ENCODE results near the gene NANOS3. TPM values are rescaled to one million over a fixed set of nuclear protein-coding genes. Genes with fewer than 3 reads are reported as not detected.

NANOS3 gene
- total RNA-seq, 1 donor from 2014 or later: not detected

GRCh38 chr19:13882419-13882795 lies 5.5 kb downstream of the NANOS3 start:
- Histone ChIP-seq H3K27ac (no peak overlapping the region), H3K36me3 (no peaks in the 10 kb centered on the region), H3K9ac (no peak overlapping the region), H3K4me3 (no peak overlapping the region), H3K9me3 (ENCODE audit: low read depth) (no peaks in the 10 kb centered on the region), H3F3A (ENCODE audit: low read depth) (peaks cover 7% of the 10 kb centered on the region), H2AFZ (replicated peaks) (no peak overlapping the region), H3K79me2 (ENCODE audit: low read depth) (no peaks in the 10 kb centered on the region), H3K27me3 (peaks cover 22% of the 10 kb centered on the region), H3K4me1 (peaks cover 18% of the 10 kb centered on the region), H3K4me2 (no peak overlapping the region), H4K20me1 (ENCODE audit: low read depth) (no peaks in the 10 kb centered on the region)
- Mint-ChIP-seq H3K4me3 (no peak overlapping the region), H3K9me3 (no peaks in the 10 kb centered on the region), H3K27ac (peak overlapping the region; percentile 81), H3K4me1 (peaks cover 30% of the 10 kb centered on the region), H3K36me3 (no peaks in the 10 kb centered on the region), H3K27me3 (ENCODE audit: insufficient read depth, low read depth) (peaks cover 8% of the 10 kb centered on the region)
- TF ChIP-seq EZH2phosphoT487 (IDR thresholded peaks at IDR 0.05): no peak
- no peak for DNase-seq (ENCODE audit: low spot score)

- Mint-ChIP-seq H3K4me3 (no peak overlapping the region), H3K27me3 (ENCODE audit: insufficient read depth, low read depth) (peaks cover 8% of the 10 kb centered on the region), H3K4me1 (peaks cover 30% of the 10 kb centered on the region), H3K27ac (no peak overlapping the region), H3K9me3 (no peaks in the 10 kb centered on the region), H3K36me3 (no peaks in the 10 kb centered on the region)
- H3K9me3 ChIP-seq (ENCODE audit: low read depth): no peaks in the 10 kb centered on the region
- H3K79me2 ChIP-seq (ENCODE audit: low read depth): no peaks in the 10 kb centered on the region
- peaks cover 7% of the 10 kb centered on the region for H3F3A ChIP-seq (ENCODE audit: low read depth)
- no peaks in the 10 kb centered on the region for H3K36me3 ChIP-seq
- TF ChIP-seq EZH2 (IDR thresholded peaks at IDR 0.05) (no peak), EZH2phosphoT487 (IDR thresholded peaks at IDR 0.05) (no peak), CTCF (IDR thresholded peaks at IDR 0.05) (no peak)
- peaks cover 18% of the 10 kb centered on the region for H3K4me1 ChIP-seq
- H3K9ac ChIP-seq: no peak overlapping the region
- H3K4me2 ChIP-seq: no peak overlapping the region
- H3K27me3 ChIP-seq: peaks cover 18% of the 10 kb centered on the region
- no peak overlapping the region for H3K4me3 ChIP-seq
- DNase-seq (ENCODE audit: low spot score): no peak
- H3K27ac ChIP-seq: no peak overlapping the region
- no peak overlapping the region for H2AFZ ChIP-seq (replicated peaks)
- H4K20me1 ChIP-seq (ENCODE audit: low read depth): no peaks in the 10 kb centered on the region
Measured at GRCh38 chr19:13882836-13883235, 5.9 kb downstream of the NANOS3 start.

- Histone ChIP-seq H3K27me3 (peaks cover 10% of the 10 kb centered on the region), H2AFZ (replicated peaks) (no peak overlapping the region), H4K20me1 (ENCODE audit: low read depth) (no peaks in the 10 kb centered on the region), H3K4me2 (no peak overlapping the region), H3F3A (ENCODE audit: low read depth) (peaks cover 7% of the 10 kb centered on the region), H3K79me2 (ENCODE audit: low read depth) (no peaks in the 10 kb centered on the region), H3K9ac (no peak overlapping the region), H3K27ac (no peak overlapping the region), H3K4me3 (no peak overlapping the region), H3K36me3 (no peaks in the 10 kb centered on the region), H3K4me1 (peaks cover 18% of the 10 kb centered on the region), H3K9me3 (ENCODE audit: low read depth) (no peaks in the 10 kb centered on the region)
- TF ChIP-seq EZH2 (IDR thresholded peaks at IDR 0.05) (no peak), EZH2phosphoT487 (IDR thresholded peaks at IDR 0.05) (no peak), CTCF (IDR thresholded peaks at IDR 0.05) (peak; percentile 30)
- H3K9me3 Mint-ChIP-seq: no peaks in the 10 kb centered on the region
- H3K27ac Mint-ChIP-seq: peak overlapping the region; percentile 46
- DNase-seq (ENCODE audit: low spot score): no peak
- peaks cover 6% of the 10 kb centered on the region for H3K27me3 Mint-ChIP-seq (ENCODE audit: insufficient read depth, low read depth)
- peak overlapping the region; percentile 72 for H3K4me3 Mint-ChIP-seq
- H3K36me3 Mint-ChIP-seq: no peaks in the 10 kb centered on the region
- peaks cover 30% of the 10 kb centered on the region for H3K4me1 Mint-ChIP-seq
Measured at GRCh38 chr19:13883516-13884064, 6.7 kb downstream of the NANOS3 start.

- H3K36me3 ChIP-seq: no peaks in the 10 kb centered on the region
- H3K79me2 ChIP-seq (ENCODE audit: low read depth): no peaks in the 10 kb centered on the region
- no peak overlapping the region for H2AFZ ChIP-seq (replicated peaks)
- H3K4me3 Mint-ChIP-seq: no peak overlapping the region
- no peak overlapping the region for H3K4me3 ChIP-seq
- no peak overlapping the region for H3K27ac ChIP-seq
- H3K9ac ChIP-seq: no peak overlapping the region
- H3K27me3 Mint-ChIP-seq (ENCODE audit: insufficient read depth, low read depth): peaks cover 4% of the 10 kb centered on the region
- no peak for DNase-seq (ENCODE audit: low spot score)
- no peaks in the 10 kb centered on the region for H3K9me3 Mint-ChIP-seq
- peaks cover 7% of the 10 kb centered on the region for H3F3A ChIP-seq (ENCODE audit: low read depth)
- peaks cover 18% of the 10 kb centered on the region for H3K4me1 ChIP-seq
- H3K4me1 Mint-ChIP-seq: peaks cover 27% of the 10 kb centered on the region
- H4K20me1 ChIP-seq (ENCODE audit: low read depth): no peaks in the 10 kb centered on the region
- no peaks in the 10 kb centered on the region for H3K9me3 ChIP-seq (ENCODE audit: low read depth)
- TF ChIP-seq CTCF (IDR thresholded peaks at IDR 0.05): no peak
- no peak for TF ChIP-seq EZH2phosphoT487 (IDR thresholded peaks at IDR 0.05)
- TF ChIP-seq EZH2 (IDR thresholded peaks at IDR 0.05): no peak
- H3K36me3 Mint-ChIP-seq: no peaks in the 10 kb centered on the region
- no peak overlapping the region for H3K4me2 ChIP-seq
- H3K27ac Mint-ChIP-seq: no peak overlapping the region
- H3K27me3 ChIP-seq: no peaks in the 10 kb centered on the region
Measured at GRCh38 chr19:13884726-13885591, 8.0 kb downstream of the NANOS3 start.

Data from neural progenitor cell (in vitro differentiated cells).